Right ventricle myocardium superior (tissue), 1 donor: ENCODE data around the gene C4B. TPM values are rescaled to one million over a fixed set of nuclear protein-coding genes. Genes with fewer than 3 reads are reported as not detected.

Source experiments
- ATAC-seq: fragments of 200-7000 bp; cut with Tn5 transposase; one replicate; pipeline ENCODE4 v1.9.1; 2020; ENCODE audit warnings: mild to moderate bottlenecking; ENCODE audit not compliant: poor library complexity
- DNase-seq: peaks from one replicate; pipeline ENCODE4 v3.0.0-alpha.2; 2020
- intact Hi-C: fragments of 100-400 bp; cut with DNase I; formaldehyde crosslinking; loops from one replicate; pipeline ENCODE4 v1.11.2; 2022
- total RNA-seq: library from RNA; stranded (reverse); fragmentation: NEBNext Ultra II Directional; extraction: Animal tissue kit (Norgen Biotek cat#: 25700); gene quantifications from one replicate; pipeline ENCODE4 v1.2.1, GENCODE V29; 2021
- donor health status: DM: no; HTN: yes; CAD: no; lungs with severe emphysema.

C4B gene
- total RNA-seq, 1 donor from 2014 or later, result 58.3 TPM

GRCh38 chr6:32069460-32069859 lies 54.9 kb downstream of the C4B start:
- ATAC-seq (no peak), DNase-seq (no peak)
- intact Hi-C loops, result no loop called here

- no peak for DNase-seq
- intact Hi-C loops, result no loop called here
- no peak for ATAC-seq
These were observed 55.4 kb downstream of the C4B start for GRCh38 chr6:32069878-32070515.

GRCh38 chr6:32070814-32071543 lies 56.4 kb downstream of the C4B start:
- ATAC-seq, result peak; percentile 85
- peak; percentile 87 for DNase-seq
- intact Hi-C loops, result no loop called here

- ATAC-seq, result no peak
- intact Hi-C loops, result no loop called here
- DNase-seq, result no peak
These were observed 58.5 kb downstream of the C4B start for GRCh38 chr6:32073101-32073500.

GRCh38 chr6:32073613-32074012 lies 59.0 kb downstream of the C4B start:
- intact Hi-C loops, result no loop called here
- ATAC-seq, result no peak
- peak; percentile 44 for DNase-seq

DNA sequence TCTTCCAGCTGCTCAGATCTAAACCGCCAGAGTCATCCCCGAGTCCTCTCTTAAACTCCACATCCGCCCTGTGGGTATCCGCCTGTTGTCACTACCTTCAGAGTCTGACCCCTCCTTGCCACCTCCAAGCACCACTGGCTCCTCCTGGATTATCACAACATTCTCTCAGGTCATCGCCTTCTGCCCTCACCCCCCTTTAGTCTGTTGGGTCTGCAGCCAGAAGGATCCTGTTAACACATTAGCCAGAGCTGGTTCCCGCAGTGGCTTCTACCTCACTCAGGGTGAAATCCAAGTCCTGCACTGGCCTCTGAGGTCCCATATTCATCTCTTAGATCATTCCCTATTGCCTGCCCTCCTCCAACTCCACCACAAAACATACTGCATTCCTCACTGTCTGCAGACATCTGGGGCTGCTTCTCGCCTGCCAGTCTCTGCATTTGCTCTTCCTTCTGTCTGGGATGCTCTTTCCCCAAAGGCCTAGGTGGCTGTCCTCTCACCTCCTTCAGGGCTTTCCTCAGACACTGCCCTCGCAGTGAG lies 60.5 kb downstream of the C4B start:
- intact Hi-C loops, result no loop called here
- ATAC-seq, result no peak
- peak; percentile 24 for DNase-seq

- DNase-seq, result no peak
- intact Hi-C loops, result no loop called here
- ATAC-seq, result no peak
These were observed 61.2 kb downstream of the C4B start for GRCh38 chr6:32075781-32076180.

DNA sequence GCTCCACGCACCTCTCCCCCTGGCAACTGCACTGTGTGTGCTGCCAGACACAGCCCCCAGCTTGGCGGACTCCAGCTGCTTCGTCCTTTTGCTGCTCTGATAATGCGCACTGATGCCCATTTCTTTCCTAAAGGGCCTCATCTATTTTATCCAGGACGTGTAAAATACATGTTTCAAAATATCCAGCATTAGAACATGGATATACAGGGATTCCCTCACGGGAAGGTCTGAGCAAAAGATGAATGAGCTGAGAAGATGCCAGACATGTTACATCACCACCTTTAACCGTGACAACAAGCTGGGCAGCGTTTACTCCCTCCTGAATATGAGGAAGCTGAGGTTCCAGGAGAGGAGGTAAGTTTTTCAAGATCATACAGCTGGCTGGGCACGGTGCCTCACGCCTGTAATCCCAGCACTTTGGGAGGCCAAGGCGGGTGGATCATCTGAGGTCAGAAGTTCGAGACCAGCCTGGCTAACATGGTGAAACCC lies 61.8 kb downstream of the C4B start:
- peak; percentile 75 for DNase-seq
- peak; percentile 38 for ATAC-seq
- intact Hi-C loops, result no loop called here

GRCh38 chr6:32079566-32080290 lies 65.1 kb downstream of the C4B start:
- DNase-seq (no peak), ATAC-seq (no peak)
- intact Hi-C loops, result no loop called here

DNA sequence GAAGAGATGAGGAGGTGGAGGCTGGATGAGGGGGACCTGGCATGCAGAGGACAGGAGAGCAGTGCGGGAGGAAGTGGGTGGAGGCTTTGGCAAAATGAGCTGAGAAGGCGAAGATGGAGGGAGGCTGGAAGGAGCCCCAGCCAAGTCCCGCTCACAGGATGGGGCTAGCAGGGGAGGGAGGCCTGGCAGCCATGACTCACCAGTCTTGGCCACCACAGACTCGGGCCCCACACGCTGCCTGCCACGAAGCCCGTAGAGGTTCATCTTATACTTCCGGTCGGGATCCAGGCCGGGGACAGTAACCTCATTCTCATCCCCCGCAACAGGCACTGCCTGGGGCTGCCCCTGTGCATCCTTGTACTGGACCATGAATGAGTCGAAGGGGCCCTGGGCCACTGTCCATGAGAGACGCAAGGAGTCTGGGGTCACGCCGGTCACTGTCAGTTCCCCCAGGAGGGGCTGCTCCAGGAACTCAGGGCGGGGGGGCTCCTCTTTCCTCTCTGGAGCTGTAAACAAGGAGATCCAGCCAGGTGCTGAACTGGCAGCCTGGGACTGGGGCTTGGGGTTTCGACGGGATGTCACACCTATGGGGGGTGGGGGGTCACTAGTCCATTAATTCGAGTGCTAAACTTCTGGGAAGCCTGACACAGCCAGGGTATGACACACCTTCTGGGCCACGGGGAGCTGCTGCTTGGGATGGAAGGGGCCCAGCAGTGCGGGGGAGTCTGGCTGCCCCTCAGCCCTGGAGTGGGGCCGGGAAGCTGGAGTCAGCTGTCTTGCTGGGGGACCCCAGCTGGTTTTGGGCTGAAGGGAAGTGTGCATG lies 66.8 kb downstream of the C4B start:
- intact Hi-C loops, result no loop called here
- DNase-seq (peak; percentile 87), ATAC-seq (peak; percentile 69)

GRCh38 chr6:32082478-32082877 lies 67.9 kb downstream of the C4B start:
- DNase-seq (peak; percentile 29), ATAC-seq (no peak)

GRCh38 chr6:32082935-32083334 lies 68.3 kb downstream of the C4B start:
- DNase-seq (peak; percentile 75), ATAC-seq (peak; percentile 49)
- intact Hi-C loops, result no loop called here

More at GRCh38 chr6:32082478-32082877, 67.9 kb downstream of the C4B start:
- intact Hi-C loops, result no loop called here

GRCh38 chr6:32083812-32084768 lies 69.5 kb downstream of the C4B start:
- ATAC-seq (no peak), DNase-seq (peak; percentile 38)
- intact Hi-C loops, result no loop called here

DNA sequence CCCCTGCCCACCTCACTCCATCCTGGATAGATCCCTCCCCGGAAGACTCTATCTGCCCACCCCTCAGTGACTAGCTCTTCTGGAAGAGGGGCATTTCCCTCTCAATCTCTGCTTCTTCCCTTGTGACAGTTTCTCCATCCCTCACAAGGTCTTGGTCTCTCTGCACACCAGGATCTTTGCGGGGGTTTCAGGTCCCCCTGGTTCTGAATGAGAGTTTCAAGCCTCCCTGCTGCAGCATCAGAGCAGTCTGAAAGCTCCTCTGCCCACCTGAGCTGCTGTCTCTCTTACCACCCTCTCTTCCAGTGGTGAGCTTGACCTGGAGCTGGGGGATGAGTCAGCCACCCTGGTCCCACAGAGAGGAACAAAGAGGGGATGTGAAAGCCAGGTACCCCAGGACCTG lies 70.2 kb downstream of the C4B start:
- intact Hi-C loops, result no loop called here
- DNase-seq (no peak), ATAC-seq (no peak)
